ENCODE measurements around the gene SLC5A4.
"Not testable (repeated sequence)": the region's sequence is repeated elsewhere in the genome, so short reads cannot be mapped to it uniquely, and the experiment has no call there.

SLC5A4 gene

GRCh38 chr22:32255217-32255616 is at the start of gene SLC5A4:
TSS of gene SLC5A4 (minus strand) at chr22:32255347. CDS start at chr22:32255329, 18 bp downstream.
- DNase-seq: no peak

GRCh38 chr22:32293921-32294320 is 38.8 kb upstream of the SLC5A4 start:
- not testable (repeated sequence) for DNase-seq

GRCh38 chr22:32286290-32286840 is 31.2 kb upstream of the SLC5A4 start:
- DNase-seq: no peak

DNA sequence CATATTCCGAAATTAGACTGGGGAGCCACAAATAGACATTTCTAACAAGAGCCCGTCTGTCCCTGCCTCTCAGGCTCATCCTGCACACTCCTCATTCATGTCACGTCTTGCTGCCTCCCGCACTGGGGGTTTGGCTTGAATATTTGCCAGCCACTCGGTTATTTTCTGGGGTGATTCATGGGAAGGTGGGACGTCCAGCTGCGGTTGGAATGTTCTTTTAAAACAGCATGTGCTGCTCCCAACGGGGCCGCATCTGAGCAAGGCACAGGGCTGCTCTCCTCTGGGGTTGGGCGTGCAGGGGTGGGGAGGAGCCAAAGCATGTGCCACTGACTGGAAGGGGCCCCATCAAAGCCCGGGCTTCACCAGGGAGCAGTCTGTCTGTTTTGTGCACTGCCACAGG is 25.9 kb upstream of the SLC5A4 start:
- no peak for DNase-seq

DNA sequence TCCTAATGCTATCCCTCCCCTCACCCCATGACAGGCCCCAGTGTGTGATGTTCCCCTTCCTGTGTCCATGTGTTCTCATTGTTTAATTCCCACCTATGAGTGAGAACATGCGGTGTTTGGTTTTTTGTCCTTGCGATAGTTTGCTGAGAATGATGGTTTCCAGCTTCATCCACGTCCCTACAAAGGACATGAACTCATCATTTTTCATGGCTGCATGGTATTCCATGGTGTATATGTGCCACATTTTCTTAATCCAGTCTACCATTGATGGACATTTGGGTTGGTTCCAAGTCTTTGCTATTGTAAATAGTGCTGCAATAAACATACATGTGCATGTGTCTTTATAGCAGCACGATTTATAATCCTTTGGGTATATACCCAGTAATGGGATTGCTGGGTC is 20.2 kb upstream of the SLC5A4 start:
- not testable (repeated sequence) for DNase-seq

GRCh38 chr22:32271389-32271788 is 16.2 kb upstream of the SLC5A4 start:
- no peak for DNase-seq

DNA sequence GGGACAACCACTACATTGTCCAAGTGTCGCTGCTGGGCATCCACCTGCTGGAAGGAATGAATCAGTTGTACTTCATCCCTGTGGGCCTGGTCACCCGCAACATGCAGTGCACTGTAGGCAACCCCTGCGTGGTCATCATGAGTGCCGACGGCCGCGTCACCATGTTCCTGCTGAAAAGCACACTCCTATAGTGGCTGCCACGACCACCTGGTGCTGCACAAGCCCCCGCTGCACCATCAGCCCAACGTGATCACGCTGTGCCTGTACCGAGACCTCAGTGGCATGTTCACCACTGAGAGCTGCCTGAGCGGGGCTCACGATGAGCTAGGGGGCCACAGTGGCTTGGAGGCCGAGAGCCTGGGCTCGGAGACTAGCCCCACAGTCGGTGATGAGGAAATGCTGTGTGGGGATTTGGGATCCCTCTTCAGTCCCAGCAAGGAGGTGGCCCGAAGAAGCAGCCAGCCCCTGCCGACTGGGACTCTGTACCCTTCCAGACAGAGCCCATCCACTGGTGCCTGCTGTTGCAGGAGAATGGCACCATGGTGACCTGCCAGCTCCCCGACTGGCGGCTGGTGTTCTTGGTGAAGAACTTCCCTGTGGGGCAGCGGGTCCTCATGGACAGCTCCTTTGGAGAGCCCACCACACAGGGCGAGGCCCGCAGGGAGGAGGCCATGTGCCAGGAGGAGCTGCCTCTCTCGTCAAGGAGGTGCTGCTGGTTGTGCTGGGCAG is 15.7 kb upstream of the SLC5A4 start:
- no peak for DNase-seq

GRCh38 chr22:32269316-32269715 is 14.2 kb upstream of the SLC5A4 start:
- DNase-seq: no peak

- no peak for DNase-seq
These were observed 11.9 kb upstream of the SLC5A4 start for GRCh38 chr22:32267011-32267410.

GRCh38 chr22:32265882-32266767 is 11.0 kb upstream of the SLC5A4 start:
- peak; percentile 58 for DNase-seq

- not testable (repeated sequence) for DNase-seq
These were observed 8.5 kb upstream of the SLC5A4 start for GRCh38 chr22:32263678-32264077.

DNA sequence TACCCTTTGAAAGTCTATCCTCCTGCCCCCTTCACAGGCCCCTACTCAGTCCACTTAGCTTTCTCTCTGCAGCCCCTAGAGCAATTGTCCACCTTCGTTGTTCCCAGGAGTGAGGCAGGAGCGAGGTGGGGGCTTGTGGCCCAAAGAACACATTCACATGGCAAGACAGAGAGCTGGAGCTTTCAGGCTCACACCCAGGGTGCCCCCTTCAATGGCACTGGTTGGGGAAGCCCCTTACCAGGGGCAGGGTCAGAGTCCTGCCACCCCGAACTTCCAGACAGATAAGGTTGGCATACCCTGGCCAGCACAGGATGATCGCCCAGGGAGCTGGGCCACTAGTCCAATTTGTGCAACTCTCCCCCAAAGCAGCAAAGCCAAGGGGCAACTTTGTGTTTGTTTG is 6.2 kb upstream of the SLC5A4 start:
- DNase-seq: no peak

GRCh38 chr22:32258791-32259190 is 3.6 kb upstream of the SLC5A4 start:
- DNase-seq: no peak

GRCh38 chr22:32255726-32256125 is 579 bp upstream of the SLC5A4 start:
- DNase-seq: no peak

DNA sequence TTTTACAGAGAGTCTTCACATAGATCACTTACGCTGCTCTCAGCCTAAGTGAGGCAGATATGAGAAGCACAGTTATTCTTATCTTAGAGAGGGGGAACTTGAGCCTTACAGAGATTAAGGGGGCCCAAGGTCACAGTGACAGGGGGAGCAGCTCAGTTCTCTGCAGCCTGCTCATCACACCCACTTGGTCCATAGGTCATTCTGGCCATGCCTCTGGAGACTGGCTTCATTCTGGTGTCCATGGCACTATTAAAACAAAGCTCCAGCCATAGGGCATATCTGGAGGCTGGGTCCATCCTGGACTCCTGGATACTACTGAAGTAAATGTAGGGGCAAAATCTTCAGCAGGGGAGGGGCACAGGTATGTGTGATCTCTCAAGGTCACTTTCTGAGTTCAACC is 5.9 kb downstream of the SLC5A4 start:
- DNase-seq: no peak

GRCh38 chr22:32248276-32248675 is 6.9 kb downstream of the SLC5A4 start:
- DNase-seq: no peak

DNA sequence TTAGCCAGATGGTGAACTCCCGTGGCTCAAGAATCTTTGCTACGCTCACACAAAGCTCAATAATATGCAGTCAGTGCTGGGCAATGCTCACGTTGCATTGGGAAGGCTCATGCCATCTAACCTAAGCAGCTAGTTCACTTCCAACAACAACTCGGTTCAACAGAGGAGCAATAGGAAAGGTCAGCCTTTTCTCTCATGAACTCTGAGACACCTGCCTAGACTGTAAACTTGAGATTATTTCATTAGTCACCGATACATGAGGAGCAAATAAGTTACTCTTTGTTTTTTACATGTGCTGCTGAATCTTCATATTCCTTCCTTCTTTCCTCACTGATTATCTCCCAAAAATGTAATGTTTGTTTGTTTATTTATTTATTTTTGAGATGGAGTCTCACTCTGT is 9.0 kb downstream of the SLC5A4 start:
- DNase-seq: no peak

GRCh38 chr22:32245042-32245441 is 10.1 kb downstream of the SLC5A4 start:
- no peak for DNase-seq

DNA sequence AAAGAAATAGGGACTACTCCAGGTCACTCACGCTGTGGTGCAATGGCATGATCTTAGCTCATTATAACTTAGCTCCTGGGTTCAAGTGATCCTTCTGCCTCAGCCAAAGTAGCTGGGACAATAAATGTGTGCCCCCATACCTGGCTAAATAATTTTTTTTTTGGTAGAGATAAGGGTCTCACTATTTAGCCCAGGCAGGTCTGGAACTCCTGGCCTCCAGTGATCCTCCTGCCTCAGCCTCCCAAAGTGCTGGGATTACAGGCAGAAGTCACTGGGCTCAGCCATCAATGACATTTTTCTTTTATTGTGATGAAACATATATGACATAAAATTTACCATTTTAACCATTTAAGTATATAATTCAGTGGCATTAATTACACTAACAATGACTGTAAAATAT is 10.6 kb downstream of the SLC5A4 start:
- no peak for DNase-seq

- DNase-seq: no peak
These were observed 14.7 kb downstream of the SLC5A4 start for GRCh38 chr22:32240461-32240860.

DNA sequence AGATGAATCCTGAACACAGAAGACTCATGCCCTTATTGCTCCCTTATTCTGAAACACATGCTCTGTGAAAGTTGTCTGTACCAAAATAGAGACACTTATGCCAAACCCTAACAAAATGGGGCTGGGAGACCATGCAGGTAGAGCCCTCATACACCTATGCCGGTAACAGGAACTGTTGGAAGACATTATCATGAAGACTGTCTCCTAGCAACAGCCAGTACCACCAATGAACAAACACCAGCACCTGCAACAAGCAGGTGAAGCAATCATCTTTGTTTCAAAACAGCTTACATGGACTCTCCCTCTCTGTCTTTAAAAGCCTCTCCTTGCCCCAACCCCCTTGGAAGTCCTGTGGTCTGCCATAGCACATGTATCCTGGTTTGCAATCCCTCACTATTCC is 17.2 kb downstream of the SLC5A4 start:
- no peak for DNase-seq

DNA sequence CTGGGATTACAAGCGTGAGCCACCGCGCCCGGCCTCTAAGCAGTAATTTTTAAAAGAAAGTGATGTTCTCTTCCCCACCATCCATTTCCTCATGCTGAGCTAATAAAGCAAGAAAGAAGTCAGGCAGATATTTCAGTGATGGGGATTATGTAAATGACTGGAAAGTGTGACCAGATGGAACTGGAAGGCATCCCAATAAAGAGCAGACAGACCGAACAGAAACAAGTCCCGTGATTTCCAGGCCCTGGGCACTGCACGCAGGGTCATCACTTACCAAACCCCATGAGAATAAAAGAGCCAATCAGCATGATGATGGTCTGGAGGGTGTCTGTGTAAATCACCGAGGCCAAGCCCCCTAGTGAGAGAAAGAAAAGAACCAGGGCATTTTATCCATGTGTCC is 18.2 kb downstream of the SLC5A4 start:
- no peak for DNase-seq

DNA sequence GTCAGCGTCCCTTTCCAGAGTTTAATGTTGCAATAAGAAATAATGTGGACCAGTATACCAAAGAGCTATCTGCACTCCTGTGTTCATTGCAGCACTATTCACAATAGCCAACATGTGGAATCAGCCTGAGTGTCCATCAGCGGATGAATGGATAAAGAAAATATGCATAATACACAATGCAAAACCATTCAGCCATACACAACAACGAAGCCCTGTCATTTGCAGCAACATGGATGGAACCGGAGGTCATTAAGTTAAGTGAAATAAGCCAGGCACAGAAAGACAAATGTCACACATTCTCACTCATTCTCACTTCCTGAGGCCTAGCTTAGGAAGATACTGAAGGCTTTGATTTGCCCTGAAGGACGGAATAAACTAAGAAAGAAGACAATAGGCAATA is 22.1 kb downstream of the SLC5A4 start:
- DNase-seq: no peak

Measured in retina (tissue), 1 donor.